T-helper 22 cell (primary cell): ENCODE data around the gene SUPT20H.

Source experiments
- DNase-seq: peaks from one replicate; pipeline ENCODE4 v3.0.0-alpha.2; 2020; ENCODE audit warnings: low read depth

The SUPT20H gene

GRCh38 chr13:37058910-37059847 lies at the start of gene SUPT20H:
TSS of gene SUPT20H (minus strand) at chr13:37059688. CDS start at chr13:37051490, 8,198 bp downstream.
- DNase-seq, result peak; percentile 89

GRCh38 chr13:37109051-37109678 lies 49.7 kb upstream of the SUPT20H start:
- DNase-seq, result no peak

- no peak for DNase-seq
Observed at GRCh38 chr13:37107868-37108267, 48.4 kb upstream of the SUPT20H start.

GRCh38 chr13:37107456-37107855 lies 48.0 kb upstream of the SUPT20H start:
- DNase-seq, result no peak

GRCh38 chr13:37106642-37107041 lies 47.2 kb upstream of the SUPT20H start:
- no peak for DNase-seq

- no peak for DNase-seq
Observed at GRCh38 chr13:37105251-37105714, 45.8 kb upstream of the SUPT20H start, which contains the start of gene CSNK1A1L. TSS of gene CSNK1A1L (minus strand) at chr13:37105664. CDS start at chr13:37105256, 408 bp downstream.

GRCh38 chr13:37102896-37103295 lies 43.4 kb upstream of the SUPT20H start:
- DNase-seq, result no peak

- no peak for DNase-seq
Observed at GRCh38 chr13:37101201-37101600, 41.7 kb upstream of the SUPT20H start.

GRCh38 chr13:37100731-37101130 lies 41.2 kb upstream of the SUPT20H start:
- no peak for DNase-seq

GRCh38 chr13:37097076-37097475 lies 37.6 kb upstream of the SUPT20H start:
- no peak for DNase-seq

- DNase-seq, result no peak
Observed at GRCh38 chr13:37094840-37095239, 35.4 kb upstream of the SUPT20H start.

- DNase-seq, result no peak
Observed at GRCh38 chr13:37094099-37094498, 34.6 kb upstream of the SUPT20H start.

- no peak for DNase-seq
Observed at GRCh38 chr13:37091835-37092234, 32.3 kb upstream of the SUPT20H start.

- DNase-seq, result no peak
Observed at GRCh38 chr13:37090912-37091311, 31.4 kb upstream of the SUPT20H start.

- DNase-seq, result no peak
Observed at GRCh38 chr13:37089495-37089894, 30.0 kb upstream of the SUPT20H start.

GRCh38 chr13:37087486-37087885 lies 28.0 kb upstream of the SUPT20H start:
- no peak for DNase-seq

- DNase-seq, result no peak
Observed at GRCh38 chr13:37085606-37086005, 26.1 kb upstream of the SUPT20H start.

- DNase-seq, result no peak
Observed at GRCh38 chr13:37076818-37077217, 17.3 kb upstream of the SUPT20H start.

- DNase-seq, result no peak
Observed at GRCh38 chr13:37075164-37075563, 15.7 kb upstream of the SUPT20H start.

GRCh38 chr13:37074703-37075102 lies 15.2 kb upstream of the SUPT20H start:
- DNase-seq, result no peak

- DNase-seq, result no peak
Observed at GRCh38 chr13:37072024-37072423, 12.5 kb upstream of the SUPT20H start.

- DNase-seq, result no peak
Observed at GRCh38 chr13:37070956-37071355, 11.5 kb upstream of the SUPT20H start.

GRCh38 chr13:37070145-37070695 lies 10.7 kb upstream of the SUPT20H start:
- DNase-seq, result no peak
